SU-DHL-6 (cell line): ENCODE results near the gene ARAP1.

Source experiments
- H2AFZ ChIP-seq: fragments of 200-600 bp; sonication (generic); 2 replicates; pipeline ENCODE4 v1.6.1; 2014; ENCODE audit warnings: low read depth, mild to moderate bottlenecking, moderate library complexity, mixed read lengths, antibody characterized with exemption, low read length; ENCODE audit not compliant: severe bottlenecking
- H3F3A ChIP-seq: fragments of 200-600 bp; shearing (Covaris generic); 2 replicates; pipeline ENCODE4 v1.6.0; 2016; ENCODE audit warnings: antibody characterized with exemption, mild to moderate bottlenecking; ENCODE audit not compliant: insufficient read depth
- H3K27ac ChIP-seq: fragments of 200-600 bp; sonication (generic); 2 replicates; pipeline ENCODE4 v1.5.1; 2016; ENCODE audit warnings: low read depth, mild to moderate bottlenecking, low read length, moderate library complexity, mixed read lengths
- H3K27me3 ChIP-seq: fragments of 200-600 bp; sonication (generic), shearing (Covaris generic); 2 replicates; pipeline ENCODE4 v1.6.0; 2014; ENCODE audit warnings: mild to moderate bottlenecking, low read length
- H3K36me3 ChIP-seq: fragments of 200-600 bp; sonication (generic); 2 replicates; pipeline ENCODE4 v1.6.1; 2014; ENCODE audit warnings: mild to moderate bottlenecking, low read length, mixed read lengths
- H3K4me2 ChIP-seq: fragments of 300-600, 200-600 bp; shearing (Covaris generic), sonication (generic); 2 replicates; pipeline ENCODE4 v1.6.0; 2014; ENCODE audit warnings: low read length, low read depth, mild to moderate bottlenecking; ENCODE audit not compliant: poor library complexity, severe bottlenecking
- H3K4me3 ChIP-seq: fragments of 200-600 bp; sonication (generic); 2 replicates; pipeline ENCODE4 v1.5.1; 2014; ENCODE audit warnings: antibody characterized with exemption, low read length, mild to moderate bottlenecking, mixed read lengths; ENCODE audit not compliant: insufficient read depth, poor library complexity, severe bottlenecking
- H3K79me2 ChIP-seq: fragments of 200-600 bp; sonication (generic); 2 replicates; pipeline ENCODE4 v1.6.1; 2014; ENCODE audit warnings: mild to moderate bottlenecking, low read length, moderate library complexity; ENCODE audit not compliant: insufficient read depth
- H3K9ac ChIP-seq: fragments of 200-600 bp; sonication (generic); 2 replicates; pipeline ENCODE4 v1.7.0; 2014; ENCODE audit warnings: mild to moderate bottlenecking, low read length
- H3K9me2 ChIP-seq: fragments of 200-600 bp; sonication (generic); replicated peaks from 2 replicates; pipeline ENCODE4 v1.6.1; 2014; ENCODE audit warnings: low read length; ENCODE audit not compliant: insufficient read depth
- H3K9me3 ChIP-seq: fragments of 200-600 bp; sonication (generic); 2 replicates; pipeline ENCODE4 v1.6.1; 2014; ENCODE audit warnings: low read length, mixed read lengths; ENCODE audit not compliant: insufficient read depth
- H4K20me1 ChIP-seq: fragments of 200-600 bp; sonication (generic); 2 replicates; pipeline ENCODE4 v1.6.1; 2014; ENCODE audit warnings: low read depth, mild to moderate bottlenecking, antibody characterized with exemption, low read length, moderate library complexity, mixed read lengths
- EZH2phosphoT487 ChIP-seq: fragments of 200-600 bp; sonication (generic), shearing (Covaris generic); conservative IDR thresholded peaks from 2 replicates; pipeline ENCODE4 v1.6.1; 2018; ENCODE audit warnings: mild to moderate bottlenecking, antibody characterized with exemption, low read length, moderate library complexity, mixed read lengths
- TF ChIP-seq, protein P1 (sequence below): fragments of 200-600 bp; sonication (generic); IDR thresholded peaks from one replicate; pipeline ENCODE4 v1.5.1; 2017; ENCODE audit warnings: antibody characterized with exemption, mild to moderate bottlenecking, low read length, moderate library complexity; ENCODE audit not compliant: insufficient read depth, poor library complexity, severe bottlenecking

ARAP1 gene

DNA sequence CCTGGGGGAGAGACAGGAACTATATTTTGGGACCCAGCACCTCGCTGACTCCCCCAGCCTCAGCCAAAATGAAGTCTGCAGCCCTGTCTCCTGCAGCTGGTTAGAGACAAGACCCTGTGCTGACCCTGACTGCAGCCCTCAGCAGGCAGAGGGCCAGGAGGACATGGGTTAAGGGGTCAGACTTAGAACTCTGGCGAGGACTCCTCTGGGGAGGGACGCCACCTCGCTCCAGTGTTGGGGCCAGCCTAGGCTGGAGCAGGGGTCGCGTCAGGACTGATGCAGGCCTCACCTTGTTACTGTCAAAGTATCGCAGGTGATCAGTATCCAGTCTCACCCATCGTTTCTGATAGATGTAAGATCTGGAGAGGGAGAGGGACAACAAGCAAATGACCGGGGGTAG is 41.1 kb downstream of the ARAP1 start:
- H3K9me3 ChIP-seq = no peaks in the 10 kb centered on the region
- no peak overlapping the region for H3K4me2 ChIP-seq
- H3K36me3 ChIP-seq = no peaks in the 10 kb centered on the region
- H3F3A ChIP-seq = no peaks in the 10 kb centered on the region
- H3K27ac ChIP-seq = no peak overlapping the region
- H3K9ac ChIP-seq = no peak overlapping the region
- 0 out of 2 replicates have a peak, but pooled peaks cover 5% of the 10 kb centered on the region for H3K79me2 ChIP-seq
- H3K27me3 ChIP-seq = no peaks in the 10 kb centered on the region
- no peak overlapping the region for H2AFZ ChIP-seq
- H4K20me1 ChIP-seq = no peaks in the 10 kb centered on the region
- H3K9me2 ChIP-seq = no peaks in the 10 kb centered on the region
- no peak overlapping the region for H3K4me3 ChIP-seq
- no peak for TF ChIP-seq EZH2phosphoT487
- TF ChIP-seq, protein P1, sequence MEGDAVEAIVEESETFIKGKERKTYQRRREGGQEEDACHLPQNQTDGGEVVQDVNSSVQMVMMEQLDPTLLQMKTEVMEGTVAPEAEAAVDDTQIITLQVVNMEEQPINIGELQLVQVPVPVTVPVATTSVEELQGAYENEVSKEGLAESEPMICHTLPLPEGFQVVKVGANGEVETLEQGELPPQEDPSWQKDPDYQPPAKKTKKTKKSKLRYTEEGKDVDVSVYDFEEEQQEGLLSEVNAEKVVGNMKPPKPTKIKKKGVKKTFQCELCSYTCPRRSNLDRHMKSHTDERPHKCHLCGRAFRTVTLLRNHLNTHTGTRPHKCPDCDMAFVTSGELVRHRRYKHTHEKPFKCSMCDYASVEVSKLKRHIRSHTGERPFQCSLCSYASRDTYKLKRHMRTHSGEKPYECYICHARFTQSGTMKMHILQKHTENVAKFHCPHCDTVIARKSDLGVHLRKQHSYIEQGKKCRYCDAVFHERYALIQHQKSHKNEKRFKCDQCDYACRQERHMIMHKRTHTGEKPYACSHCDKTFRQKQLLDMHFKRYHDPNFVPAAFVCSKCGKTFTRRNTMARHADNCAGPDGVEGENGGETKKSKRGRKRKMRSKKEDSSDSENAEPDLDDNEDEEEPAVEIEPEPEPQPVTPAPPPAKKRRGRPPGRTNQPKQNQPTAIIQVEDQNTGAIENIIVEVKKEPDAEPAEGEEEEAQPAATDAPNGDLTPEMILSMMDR = no peak

DNA sequence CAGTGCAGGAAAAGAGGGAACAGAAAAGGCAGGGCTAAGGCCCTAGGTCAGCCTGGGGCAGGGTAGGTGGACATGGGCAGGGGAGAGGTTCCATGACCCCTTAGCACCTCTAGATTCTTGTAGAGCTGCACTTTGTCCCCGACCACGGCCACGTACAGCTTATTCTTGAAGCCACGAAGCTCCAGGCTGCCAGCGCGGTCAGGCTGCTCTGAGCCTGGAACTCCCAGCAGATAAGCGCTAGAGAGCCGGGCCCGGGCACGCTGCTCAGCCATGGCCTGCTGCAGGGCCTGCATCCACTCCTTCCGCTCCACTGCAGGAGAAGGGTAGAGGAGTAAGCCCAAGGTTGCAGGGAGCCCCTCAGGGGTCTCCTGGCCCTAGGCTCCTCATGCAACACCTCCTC is 41.9 kb downstream of the ARAP1 start:
- H4K20me1 ChIP-seq = no peaks in the 10 kb centered on the region
- TF ChIP-seq, protein P1 = no peak
- TF ChIP-seq EZH2phosphoT487 = no peak
- H3K79me2 ChIP-seq = 0 out of 2 replicates have a peak, but pooled peaks cover 5% of the 10 kb centered on the region
- no peak overlapping the region for H3K4me3 ChIP-seq
- no peaks in the 10 kb centered on the region for H3F3A ChIP-seq
- no peaks in the 10 kb centered on the region for H3K9me2 ChIP-seq
- no peaks in the 10 kb centered on the region for H3K9me3 ChIP-seq
- H3K9ac ChIP-seq = no peak overlapping the region
- H3K27ac ChIP-seq = no peak overlapping the region
- no peak overlapping the region for H2AFZ ChIP-seq
- H3K4me2 ChIP-seq = no peak overlapping the region
- no peaks in the 10 kb centered on the region for H3K36me3 ChIP-seq
- H3K27me3 ChIP-seq = no peaks in the 10 kb centered on the region

DNA sequence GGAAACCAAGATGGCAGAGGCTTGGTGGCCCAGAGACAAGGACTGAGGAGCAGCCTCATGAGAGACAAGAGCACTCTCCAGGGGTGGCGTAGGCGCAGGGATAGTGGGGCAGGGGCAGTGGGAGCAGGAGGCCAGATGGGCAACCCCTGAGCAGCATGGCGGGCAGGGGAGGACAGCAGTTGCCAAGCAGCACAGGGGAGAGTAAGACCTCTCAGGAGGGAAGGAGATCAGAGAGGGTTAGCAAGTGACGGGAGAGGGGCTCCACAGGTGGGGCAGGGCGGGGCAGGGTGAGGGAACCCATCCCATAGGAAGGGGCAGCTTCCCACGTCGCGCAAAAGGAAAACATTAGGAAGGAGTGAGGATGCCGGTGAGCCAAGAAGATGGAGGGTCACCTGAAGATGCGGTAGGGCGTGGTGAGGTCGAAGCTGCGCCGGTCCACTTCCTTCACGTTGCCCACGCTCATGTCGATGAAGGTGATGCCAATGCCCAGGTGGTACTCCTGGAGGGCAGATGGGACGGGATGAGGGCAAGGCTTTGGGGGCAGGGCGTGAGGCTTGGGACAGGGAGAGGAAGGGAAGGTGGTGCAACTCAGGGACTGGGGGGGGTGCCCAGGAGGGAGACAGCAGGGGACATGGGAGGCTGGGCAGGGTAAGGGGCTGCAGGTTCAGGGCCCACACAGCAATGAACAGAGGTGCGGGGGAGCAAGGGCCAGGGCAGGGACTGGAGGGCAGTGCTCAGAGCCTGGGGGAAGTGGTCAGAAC is 42.5 kb downstream of the ARAP1 start:
- TF ChIP-seq EZH2phosphoT487 = no peak
- TF ChIP-seq, protein P1 = no peak

More for the DNA sequence above, 42.5 kb downstream of the ARAP1 start:
- no peaks in the 10 kb centered on the region for H3K9me3 ChIP-seq
- H2AFZ ChIP-seq = no peak overlapping the region
- H3K4me2 ChIP-seq = no peak overlapping the region
- no peaks in the 10 kb centered on the region for H3K9me2 ChIP-seq
- H3K4me3 ChIP-seq = no peak overlapping the region
- H3K79me2 ChIP-seq = no peaks in the 10 kb centered on the region
- H3F3A ChIP-seq = no peaks in the 10 kb centered on the region
- no peak overlapping the region for H3K9ac ChIP-seq
- H3K36me3 ChIP-seq = no peaks in the 10 kb centered on the region
- H3K27me3 ChIP-seq = no peaks in the 10 kb centered on the region
- H3K27ac ChIP-seq = no peak overlapping the region
- no peaks in the 10 kb centered on the region for H4K20me1 ChIP-seq
